ENCODE measurements around the gene ZNF622.
A peak's percentile ranks its signal among the peaks of the same experiment; 100 is the strongest.

ZNF622 gene

DNA sequence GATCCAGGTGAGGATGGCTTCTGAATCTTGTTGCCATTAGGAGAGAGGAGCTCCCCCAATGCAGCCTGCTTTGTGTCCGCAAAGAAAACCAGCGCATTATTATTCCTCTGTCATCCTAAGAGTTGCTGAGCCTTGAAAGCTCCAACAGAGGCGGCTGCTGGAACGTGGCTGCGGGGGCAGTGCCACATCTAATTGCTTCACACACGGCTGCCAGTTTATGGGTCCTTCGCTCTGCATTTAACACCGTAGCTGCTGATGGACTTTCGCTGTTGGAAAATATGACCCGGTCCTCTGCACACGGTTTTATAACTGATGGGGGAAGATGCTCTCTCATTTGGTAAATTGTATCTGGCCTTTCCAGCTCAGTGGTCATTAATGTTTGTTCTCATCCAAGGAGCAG is 38.0 kb downstream of the ZNF622 start:
- DNase-seq = no peak

DNA sequence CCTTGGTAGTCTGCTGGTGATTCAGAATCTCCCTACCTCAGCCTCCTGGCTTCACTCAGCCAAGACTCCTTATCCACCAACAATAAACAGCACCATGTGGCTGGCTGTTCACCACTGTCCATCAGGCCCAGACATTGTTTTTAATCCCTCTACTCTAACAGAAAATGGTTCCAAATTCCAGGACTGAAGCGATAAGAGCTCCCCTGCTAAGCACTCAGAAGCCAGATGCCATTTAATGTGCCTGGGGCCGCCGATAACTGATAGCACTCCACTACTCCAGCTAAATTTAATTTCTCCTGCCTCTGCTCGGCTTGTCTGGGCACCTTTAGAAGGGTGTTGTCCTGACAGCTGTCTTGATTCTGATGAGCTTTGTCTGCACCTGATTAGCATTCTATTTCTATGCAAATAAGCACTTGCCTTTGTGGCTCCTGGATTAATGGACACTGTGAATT is 47.1 kb downstream of the ZNF622 start:
- DNase-seq = peak; percentile 89

GRCh38 chr5:16417398-16418074 is 48.1 kb downstream of the ZNF622 start:
- no peak for DNase-seq

GRCh38 chr5:16414861-16415260 is 50.7 kb downstream of the ZNF622 start:
- DNase-seq = no peak

- DNase-seq = no peak
These were observed 52.3 kb downstream of the ZNF622 start for GRCh38 chr5:16413166-16413860.

- no peak for DNase-seq
These were observed 53.0 kb downstream of the ZNF622 start for GRCh38 chr5:16412556-16412955.

GRCh38 chr5:16411741-16412455 is 53.7 kb downstream of the ZNF622 start:
- no peak for DNase-seq

DNA sequence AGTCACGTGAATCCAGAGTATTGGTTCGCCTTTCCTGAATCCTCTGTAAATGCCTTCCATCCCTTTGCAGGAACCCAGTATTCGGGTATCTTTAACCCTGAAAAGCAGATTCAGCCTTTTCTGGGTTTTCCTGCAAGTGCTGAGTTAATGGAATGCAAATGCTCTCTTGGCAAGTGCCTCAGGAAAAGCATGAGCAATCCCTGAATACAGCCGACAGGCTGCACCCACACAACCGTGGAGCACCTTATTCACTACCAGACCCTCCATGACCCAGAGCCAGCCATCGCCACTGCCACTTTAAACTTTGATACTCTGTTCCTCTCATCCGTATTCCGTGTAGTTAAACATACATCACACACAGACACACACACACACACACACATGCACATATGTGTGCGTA is 54.4 kb downstream of the ZNF622 start:
- no peak for DNase-seq

DNA sequence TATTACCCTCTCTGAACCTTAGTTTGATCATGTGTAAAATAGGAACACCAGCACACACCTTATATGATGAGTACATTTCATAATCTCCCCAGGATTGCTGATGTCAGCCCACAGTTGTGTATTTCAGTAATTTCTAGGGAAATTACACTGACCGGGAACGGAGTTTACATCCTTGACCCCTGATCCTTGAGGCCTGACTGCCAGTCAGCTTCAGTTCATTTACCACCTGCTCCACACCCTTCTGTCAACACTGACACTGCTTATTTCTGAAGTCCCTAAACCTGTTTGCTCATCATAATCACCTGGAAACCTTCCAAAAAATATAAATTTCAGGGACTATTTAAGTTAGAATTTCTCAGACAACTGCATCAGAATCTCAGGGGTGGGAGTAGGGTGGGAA is 55.3 kb downstream of the ZNF622 start:
- no peak for DNase-seq

GRCh38 chr5:16406630-16407029 is 59.0 kb downstream of the ZNF622 start:
- no peak for DNase-seq

- DNase-seq = no peak
These were observed 59.6 kb downstream of the ZNF622 start for GRCh38 chr5:16406023-16406422.
